Aorta (tissue), 5 donors: ENCODE data around the gene SHB. TPM values are rescaled to one million over a fixed set of nuclear protein-coding genes. Genes with fewer than 3 reads are reported as not detected.

Experiments used
- ATAC-seq: fragments of 200-7000 bp; cut with Tn5 transposase; one replicate; pipeline ENCODE4 v1.9.1; 2022; ENCODE audit warnings: moderate library complexity; ENCODE audit not compliant: low FRiP score
- DNase-seq, 2 donors: peaks; one replicate each; pipeline ENCODE4 v3.0.0-alpha.2; 2020
- H3K27ac ChIP-seq, 2 donors: one replicate each; pipeline ENCODE4 v1.5.1; 2013; ENCODE audit warnings: low read length in 2 of 2, mild to moderate bottlenecking in 2 of 2, moderate library complexity in 2 of 2, control low read depth in 1 of 2, inconsistent platforms in 1 of 2, low read depth in 1 of 2
- H3K27me3 ChIP-seq, 2 donors: one replicate each; pipeline ENCODE4 v1.6.1; 2013; ENCODE audit warnings: control low read depth in 1 of 2, low read length in 1 of 2, mild to moderate bottlenecking in 1 of 2, moderate library complexity in 1 of 2; ENCODE audit not compliant: insufficient read depth in 2 of 2, control insufficient read depth in 1 of 2
- H3K36me3 ChIP-seq, 2 donors: one replicate each; pipeline ENCODE4 v1.6.1; 2013; ENCODE audit warnings: control low read depth in 1 of 2, low read length in 1 of 2, mild to moderate bottlenecking in 1 of 2; ENCODE audit not compliant: insufficient read depth in 2 of 2, control insufficient read depth in 1 of 2
- H3K4me1 ChIP-seq, 2 donors: one replicate each; pipeline ENCODE4 v1.6.1; 2013; ENCODE audit warnings: low read length in 2 of 2, control low read depth in 1 of 2, mild to moderate bottlenecking in 1 of 2, moderate library complexity in 1 of 2; ENCODE audit not compliant: insufficient read depth in 2 of 2, control insufficient read depth in 1 of 2
- H3K4me3 ChIP-seq, 2 donors: one replicate each; pipeline ENCODE4 v1.5.1; 2013; ENCODE audit warnings: low read length in 2 of 2, control low read depth in 1 of 2, mild to moderate bottlenecking in 1 of 2
- H3K9me3 ChIP-seq: one replicate; pipeline ENCODE4 v1.6.1; 2013; ENCODE audit warnings: mild to moderate bottlenecking, low read length; ENCODE audit not compliant: control insufficient read depth
- WGBS, 2 donors: extraction: QIAGEN DNeasy Blood & Tissue Kit; methylation state at CpG; one replicate each; pipeline ENCODE4 v1.1.7; 2013; 5-methylcytosine and 5-hydroxymethylcytosine counted together
- intact Hi-C, 2 donors: fragments of 100-400 bp; cut with DNase I; formaldehyde crosslinking; loops; one replicate each; pipeline versions ENCODE4 v1.14.2 to v1.15.0; 2022
- polyA plus RNA-seq, 2 donors: library from polyadenylated mRNA; stranded (reverse); fragments of 200-250 nt; gene quantifications; one replicate each; pipeline ENCODE4 v1.2.3, GENCODE V29; 2013
- total RNA-seq, 2 donors: library from RNA; stranded (reverse); fragmentation: NEBNext Ultra II Directional; extraction: Animal tissue kit (Norgen Biotek cat#: 25700); gene quantifications; one replicate each; pipeline ENCODE4 v1.2.1, GENCODE V29; 2021
- donor health status: healthy with polysubstance abuse.
- donor health status: Bipolar disorder and iron deficiency.
- donor health status: DM: no; HTN: no; CAD: no.
- donor health status: DM: no; HTN: no; CAD: no.
- donor health status: DM: yes; HTN: yes; CAD: no.

Gene SHB
- total and polyA plus RNA-seq, 4 donors, result 3.5 to 29.3 (median 17.2) TPM

DNA sequence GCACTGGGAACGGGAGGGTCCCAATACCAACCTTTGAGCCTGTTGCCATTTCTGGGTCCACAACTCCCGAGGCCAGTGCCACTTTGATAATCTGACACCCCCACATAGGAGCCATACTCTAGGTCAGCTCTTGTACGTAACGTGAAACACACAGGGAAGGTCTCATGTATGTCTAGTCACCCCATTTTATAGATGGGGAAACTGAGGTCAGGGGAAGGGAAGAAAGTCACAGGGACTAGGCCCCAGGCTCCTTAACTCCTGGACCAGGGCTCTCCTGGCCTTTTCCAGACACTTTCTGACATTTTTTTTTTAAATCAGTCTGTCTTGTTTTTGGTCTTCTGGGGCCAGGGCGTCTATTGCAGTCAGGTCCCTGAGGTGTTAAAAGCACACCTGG lies 84.8 kb downstream of the SHB start:
- H3K4me1 ChIP-seq, result no peaks in the 10 kb centered on the region
- WGBS, 2 donors, result 92% methylated on average over 5 of the region's 5 CpGs
- H3K27ac ChIP-seq, result no peak overlapping the region
- no peaks in the 10 kb centered on the region for H3K27me3 ChIP-seq
- H3K4me3 ChIP-seq, result no peak overlapping the region
- ATAC-seq, result no peak
- peak in 1 of 2 donors; percentile 47 for DNase-seq
- no peaks in the 10 kb centered on the region for H3K36me3 ChIP-seq
- intact Hi-C loops, result no loop called here
- no peaks in the 10 kb centered on the region for H3K9me3 ChIP-seq

DNA sequence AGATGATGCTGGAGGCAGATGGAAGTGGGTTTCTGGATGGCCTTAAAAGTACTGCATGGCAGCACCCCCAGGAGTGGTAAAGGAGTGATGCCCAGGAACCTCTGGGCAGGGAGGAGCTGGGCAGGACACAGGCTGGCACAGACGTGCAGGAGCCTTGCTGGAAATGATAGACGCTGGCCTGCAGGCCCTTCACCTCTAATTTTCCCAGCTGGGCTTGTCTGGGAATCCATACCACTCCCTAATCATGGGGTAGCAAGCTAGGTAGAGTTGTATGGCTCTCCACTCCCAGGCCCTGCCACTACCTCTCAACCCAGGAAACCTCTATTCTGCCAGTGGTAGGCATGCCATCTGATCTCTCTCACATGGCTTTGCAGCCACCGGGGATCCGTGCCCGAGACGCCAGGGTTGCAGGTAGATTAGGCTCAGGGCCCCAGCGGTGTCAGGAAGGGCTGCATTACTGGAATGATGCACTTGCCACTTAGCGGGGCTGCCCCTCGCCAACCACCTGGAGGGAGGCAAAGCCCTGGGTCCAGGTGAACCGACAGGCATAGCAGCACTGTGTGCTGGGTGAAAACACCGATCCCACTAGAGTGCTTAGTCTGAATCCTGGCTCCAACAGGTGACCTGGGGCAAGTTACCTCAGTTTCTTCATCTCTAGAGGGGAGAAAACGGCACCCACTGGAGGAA lies 85.5 kb downstream of the SHB start:
- no peaks in the 10 kb centered on the region for H3K9me3 ChIP-seq
- intact Hi-C loops, result no loop called here
- ATAC-seq (no peak), DNase-seq (peak in 1 of 2 donors; percentile 47)
- no peaks in the 10 kb centered on the region for H3K27me3 ChIP-seq
- H3K4me3 ChIP-seq, result no peak overlapping the region
- H3K4me1 ChIP-seq, result no peaks in the 10 kb centered on the region
- H3K36me3 ChIP-seq, result no peaks in the 10 kb centered on the region
- 86 to 91% methylated on average over 12 of the region's 12 CpGs for WGBS, 2 donors
- no peak overlapping the region for H3K27ac ChIP-seq

GRCh38 chr9:37979844-37980243 lies 89.2 kb downstream of the SHB start:
- peak in 1 of 2 donors; percentile 22 for DNase-seq
- no peaks in the 10 kb centered on the region for H3K27me3 ChIP-seq
- intact Hi-C loops, result no loop called here

GRCh38 chr9:37978983-37979382 lies 90.0 kb downstream of the SHB start:
- H3K4me3 ChIP-seq, result no peak overlapping the region
- no peaks in the 10 kb centered on the region for H3K9me3 ChIP-seq
- WGBS, 2 donors, result 78 to 80% methylated on average over 3 of the region's 3 CpGs
- DNase-seq, result no peak
- no peaks in the 10 kb centered on the region for H3K27me3 ChIP-seq
- H3K27ac ChIP-seq, result no peak overlapping the region
- H3K36me3 ChIP-seq, result no peaks in the 10 kb centered on the region
- no peak for ATAC-seq
- peaks cover 0 to 6% of the 10 kb centered on the region in 2 donors for H3K4me1 ChIP-seq
- intact Hi-C loops, result no loop called here

More at GRCh38 chr9:37979844-37980243, 89.2 kb downstream of the SHB start:
- H3K36me3 ChIP-seq, result no peaks in the 10 kb centered on the region
- ATAC-seq, result no peak
- H3K27ac ChIP-seq, result no peak overlapping the region
- H3K9me3 ChIP-seq, result no peaks in the 10 kb centered on the region
- no peak overlapping the region for H3K4me3 ChIP-seq
- WGBS, 2 donors, result 91 to 94% methylated on average over 5 of the region's 5 CpGs
- peaks cover 0 to 6% of the 10 kb centered on the region in 2 donors for H3K4me1 ChIP-seq

DNA sequence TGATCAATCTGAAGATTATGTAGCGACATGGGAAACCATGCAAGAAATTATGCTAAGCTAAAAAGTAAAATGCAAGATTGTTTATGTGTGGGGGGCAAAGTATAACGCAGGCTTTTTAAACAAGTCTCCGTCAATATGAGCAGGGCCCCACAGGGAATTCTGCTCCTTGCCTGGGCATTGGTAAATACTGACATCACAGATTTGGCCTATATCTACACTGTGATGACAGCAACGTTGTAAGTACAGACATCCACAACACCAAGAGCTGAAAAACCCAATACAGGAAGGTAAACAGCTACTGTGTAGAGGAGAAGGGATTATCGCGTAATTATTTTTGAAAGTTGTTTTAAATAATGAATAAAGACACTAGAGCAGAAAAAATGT lies 90.6 kb downstream of the SHB start:
- Histone ChIP-seq H3K4me3 (no peak overlapping the region), H3K27me3 (no peaks in the 10 kb centered on the region), H3K9me3 (no peaks in the 10 kb centered on the region), H3K27ac (no peak overlapping the region), H3K4me1 (peaks cover 0 to 6% of the 10 kb centered on the region in 2 donors), H3K36me3 (no peaks in the 10 kb centered on the region)
- DNase-seq (no peak), ATAC-seq (no peak)
- WGBS, 2 donors, result 79 to 81% methylated on average over 6 of the region's 6 CpGs
- intact Hi-C loops, result no loop called here

- no peak for DNase-seq
- WGBS, 2 donors, result 80 to 83% methylated on average over 5 of the region's 5 CpGs
- H3K36me3 ChIP-seq, result no peaks in the 10 kb centered on the region
- H3K9me3 ChIP-seq, result no peaks in the 10 kb centered on the region
- no peak overlapping the region for H3K27ac ChIP-seq
- no peak overlapping the region for H3K4me3 ChIP-seq
- intact Hi-C loops, result no loop called here
- peaks cover 0 to 6% of the 10 kb centered on the region in 2 donors for H3K4me1 ChIP-seq
- ATAC-seq, result no peak
- H3K27me3 ChIP-seq, result no peaks in the 10 kb centered on the region
Observed at GRCh38 chr9:37977851-37978480, 91.1 kb downstream of the SHB start.

DNA sequence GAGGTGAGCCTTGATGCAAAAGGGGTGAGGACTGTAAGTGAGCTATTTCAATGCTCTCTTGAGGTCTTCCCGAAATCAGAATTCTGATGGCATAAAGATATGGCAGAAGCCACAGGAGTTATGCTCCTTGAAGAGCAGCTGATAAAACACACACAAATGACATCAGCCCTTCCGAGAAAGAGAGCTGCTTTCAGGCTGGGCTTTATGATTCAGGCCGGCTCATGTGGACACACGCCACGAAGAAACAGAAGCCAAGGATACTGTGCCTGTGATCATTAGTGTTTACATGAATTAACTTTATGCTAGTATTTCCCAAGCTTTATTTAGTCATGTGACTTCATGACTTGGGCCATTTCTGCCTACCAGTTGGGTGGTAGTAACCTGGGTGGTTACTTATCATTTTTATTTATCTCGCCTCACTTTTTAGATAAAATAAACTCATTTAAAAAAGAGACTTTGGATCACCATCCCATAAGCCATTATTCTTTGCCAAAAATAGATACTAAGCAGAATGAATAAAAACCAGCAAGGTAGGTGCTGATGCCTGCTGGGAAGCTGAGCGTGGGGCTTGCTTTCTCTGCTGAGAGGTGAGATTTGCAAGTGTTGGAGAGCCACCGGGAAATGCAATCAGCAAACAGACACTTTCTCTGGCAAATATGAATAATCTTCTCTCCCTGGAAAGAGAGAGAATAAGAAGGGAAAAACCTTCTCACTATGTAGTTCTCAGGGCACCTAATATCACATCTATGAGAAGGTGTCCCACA lies 92.1 kb downstream of the SHB start:
- ATAC-seq, result peak; percentile 62
- intact Hi-C loops, result no loop called here
- WGBS, 2 donors, result 44 to 51% methylated on average over 8 of the region's 8 CpGs
- DNase-seq, result peak; percentile 76 to 84
- Histone ChIP-seq H3K9me3 (no peaks in the 10 kb centered on the region), H3K27ac (no peak overlapping the region), H3K4me3 (no peak overlapping the region), H3K27me3 (no peaks in the 10 kb centered on the region), H3K4me1 (peaks cover 0 to 6% of the 10 kb centered on the region in 2 donors), H3K36me3 (no peaks in the 10 kb centered on the region)

DNA sequence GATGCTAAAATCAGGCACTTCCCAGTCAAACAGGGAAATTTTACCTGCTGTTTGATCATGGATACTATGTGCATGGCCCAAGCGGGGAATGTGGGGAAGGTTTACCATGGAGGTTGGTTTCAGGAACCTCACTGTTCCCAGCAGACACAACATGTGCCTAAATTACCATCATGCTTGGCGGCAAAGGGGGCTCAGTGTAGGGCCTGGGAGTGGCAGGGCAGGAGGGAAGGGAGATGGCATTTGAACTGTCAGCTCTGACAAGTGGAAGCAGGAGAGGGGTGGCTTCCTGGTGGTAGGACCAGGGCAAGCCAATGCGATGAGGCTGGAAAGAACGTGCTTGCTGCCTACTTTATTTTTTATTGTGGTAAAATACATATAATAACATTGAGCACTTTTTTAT lies 93.4 kb downstream of the SHB start:
- WGBS, 2 donors, result 96 to 99% methylated on average over 4 of the region's 4 CpGs
- Histone ChIP-seq H3K27ac (no peak overlapping the region), H3K4me3 (no peak overlapping the region), H3K4me1 (peaks cover 0 to 6% of the 10 kb centered on the region in 2 donors), H3K27me3 (no peaks in the 10 kb centered on the region), H3K36me3 (no peaks in the 10 kb centered on the region), H3K9me3 (no peaks in the 10 kb centered on the region)
- DNase-seq, result peak; percentile 17 to 20
- intact Hi-C loops, result no loop called here
- no peak for ATAC-seq
